SIG-M5 (cell line): Measurements from ENCODE around the gene WNT3A.

Experiments
- DNase-seq: peaks from one replicate; lab custom pipeline; 2025; lab: John Stamatoyannopoulos, UW

The WNT3A gene

GRCh38 chr1:228084797-228085196, 78.0 kb downstream of the WNT3A start:
- DNase-seq = no peak

- no peak for DNase-seq
These were observed 78.6 kb downstream of the WNT3A start for GRCh38 chr1:228085287-228085951.

GRCh38 chr1:228087771-228088251, 81.0 kb downstream of the WNT3A start:
- DNase-seq = no peak

GRCh38 chr1:228088586-228089498, 82.0 kb downstream of the WNT3A start:
- DNase-seq = peak; percentile 62

- DNase-seq = peak; percentile 53
These were observed 83.0 kb downstream of the WNT3A start for GRCh38 chr1:228089519-228090380.

GRCh38 chr1:228090613-228091081, 83.8 kb downstream of the WNT3A start:
- no peak for DNase-seq

GRCh38 chr1:228091084-228091483, 84.3 kb downstream of the WNT3A start:
- no peak for DNase-seq

- no peak for DNase-seq
These were observed 85.7 kb downstream of the WNT3A start for GRCh38 chr1:228092342-228093049.

- no peak for DNase-seq
These were observed 86.5 kb downstream of the WNT3A start for GRCh38 chr1:228093050-228093906.

- DNase-seq = no peak
These were observed 87.7 kb downstream of the WNT3A start for GRCh38 chr1:228094432-228095016.

- no peak for DNase-seq
These were observed 88.4 kb downstream of the WNT3A start for GRCh38 chr1:228095161-228095560.

GRCh38 chr1:228095938-228096337, 89.1 kb downstream of the WNT3A start:
- DNase-seq = no peak

GRCh38 chr1:228096416-228097332, 89.9 kb downstream of the WNT3A start:
- DNase-seq = no peak

GRCh38 chr1:228097333-228098081, 90.7 kb downstream of the WNT3A start:
- no peak for DNase-seq

GRCh38 chr1:228098323-228098931, 91.6 kb downstream of the WNT3A start:
- no peak for DNase-seq

GRCh38 chr1:228099331-228099732, 92.5 kb downstream of the WNT3A start:
- DNase-seq = no peak

- no peak for DNase-seq
These were observed 94.2 kb downstream of the WNT3A start for GRCh38 chr1:228100822-228101613.
